ENCODE results near the gene SULT1A1.

GRCh38 chr16:28589069-28589468 lies 20.8 kb downstream of the SULT1A1 start:
- TF ChIP-seq JUNB (CRISPR knock-in tag; IDR thresholded peaks at IDR 0.05; ENCODE audit: borderline replicate concordance) (no peak), PBX3 (CRISPR knock-in tag; IDR thresholded peaks at IDR 0.05; ENCODE audit: borderline replicate concordance) (no peak), TBP (CRISPR knock-in tag; IDR thresholded peaks at IDR 0.05) (no peak), RXRB (CRISPR knock-in tag; IDR thresholded peaks at IDR 0.05; ENCODE audit: borderline replicate concordance) (no peak), AHR (CRISPR knock-in tag; IDR thresholded peaks at IDR 0.05) (no peak), ZNF639 (CRISPR knock-in tag; conservative IDR thresholded peaks at IDR 0.05) (no peak), HDAC2 (CRISPR knock-in tag; IDR thresholded peaks at IDR 0.05) (no peak), CTCF (CRISPR knock-in tag; IDR thresholded peaks at IDR 0.05) (no peak)
- TF ChIP-seq, protein P1, sequence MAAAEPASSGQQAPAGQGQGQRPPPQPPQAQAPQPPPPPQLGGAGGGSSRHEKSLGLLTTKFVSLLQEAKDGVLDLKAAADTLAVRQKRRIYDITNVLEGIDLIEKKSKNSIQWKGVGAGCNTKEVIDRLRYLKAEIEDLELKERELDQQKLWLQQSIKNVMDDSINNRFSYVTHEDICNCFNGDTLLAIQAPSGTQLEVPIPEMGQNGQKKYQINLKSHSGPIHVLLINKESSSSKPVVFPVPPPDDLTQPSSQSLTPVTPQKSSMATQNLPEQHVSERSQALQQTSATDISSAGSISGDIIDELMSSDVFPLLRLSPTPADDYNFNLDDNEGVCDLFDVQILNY (CRISPR knock-in tag; conservative IDR thresholded peaks at IDR 0.05), result no peak
